K562 treated with DMSO at 1 percent for 4 hours (cell line): ENCODE measurements around the gene HECTD2. TPM values are rescaled to one million over a fixed set of nuclear protein-coding genes. Genes with fewer than 3 reads are reported as not detected.

Experiments used
- total RNA-seq: library from RNA; unstranded; fragments of 300-600 nt; gene quantifications from 2 replicates; pipeline ENCODE4 v1.2.3, GENCODE V29; 2022; ENCODE audit not compliant: insufficient read depth

The HECTD2 gene, protein sequence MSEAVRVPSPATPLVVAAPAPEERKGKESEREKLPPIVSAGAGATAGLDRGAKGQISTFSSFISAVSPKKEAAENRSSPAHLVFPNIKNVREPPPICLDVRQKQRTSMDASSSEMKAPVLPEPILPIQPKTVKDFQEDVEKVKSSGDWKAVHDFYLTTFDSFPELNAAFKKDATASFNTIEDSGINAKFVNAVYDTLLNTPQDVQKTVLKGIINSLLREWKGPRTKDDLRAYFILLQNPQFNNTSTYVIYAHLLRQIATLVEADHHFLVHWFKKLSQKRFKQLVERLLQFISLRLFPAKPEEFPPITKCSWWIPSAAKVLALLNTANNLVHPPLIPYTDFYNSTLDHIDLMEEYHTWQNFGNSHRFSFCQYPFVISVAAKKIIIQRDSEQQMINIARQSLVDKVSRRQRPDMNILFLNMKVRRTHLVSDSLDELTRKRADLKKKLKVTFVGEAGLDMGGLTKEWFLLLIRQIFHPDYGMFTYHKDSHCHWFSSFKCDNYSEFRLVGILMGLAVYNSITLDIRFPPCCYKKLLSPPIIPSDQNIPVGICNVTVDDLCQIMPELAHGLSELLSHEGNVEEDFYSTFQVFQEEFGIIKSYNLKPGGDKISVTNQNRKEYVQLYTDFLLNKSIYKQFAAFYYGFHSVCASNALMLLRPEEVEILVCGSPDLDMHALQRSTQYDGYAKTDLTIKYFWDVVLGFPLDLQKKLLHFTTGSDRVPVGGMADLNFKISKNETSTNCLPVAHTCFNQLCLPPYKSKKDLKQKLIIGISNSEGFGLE
- 2.3 and 2.4 TPM in 2 replicates for total RNA-seq

DNA sequence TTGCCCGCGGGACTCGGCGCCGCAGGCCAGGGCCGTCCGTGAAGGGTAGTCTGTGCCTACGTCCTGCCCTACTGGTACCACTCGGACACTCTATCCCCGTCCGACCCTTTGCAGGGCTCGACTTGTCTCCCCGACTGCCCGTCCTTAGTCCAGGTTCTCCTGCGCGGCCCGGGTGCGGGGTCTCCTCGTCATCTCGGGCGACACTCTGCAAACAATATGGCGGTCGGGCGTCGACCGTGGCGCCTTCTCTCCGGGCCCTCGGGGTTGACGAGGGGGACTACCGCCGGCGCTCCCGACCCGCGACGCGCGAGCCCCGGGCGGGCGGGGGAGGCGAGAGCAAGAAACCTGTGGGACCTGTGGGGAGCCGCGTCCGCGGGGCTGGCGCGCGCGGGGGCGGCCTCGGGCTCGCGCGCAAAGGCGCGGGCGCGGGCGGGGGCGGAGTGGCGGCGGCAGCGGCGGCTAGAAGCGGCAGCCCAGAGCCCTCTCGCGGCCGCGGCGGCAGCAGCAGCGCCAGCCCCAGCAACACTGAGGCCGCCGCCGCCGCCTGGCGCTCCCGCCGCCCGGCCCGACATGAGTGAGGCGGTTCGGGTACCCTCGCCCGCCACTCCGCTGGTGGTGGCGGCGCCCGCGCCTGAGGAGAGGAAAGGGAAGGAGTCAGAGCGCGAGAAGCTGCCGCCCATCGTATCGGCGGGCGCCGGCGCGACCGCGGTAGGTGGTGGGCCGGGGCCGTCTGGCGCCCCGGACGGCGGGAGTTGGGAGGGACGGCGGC is at the start of gene HECTD2:
TSS of gene HECTD2 (plus strand) at position 476 of the 769 bp plus-strand sequence. CDS start at position 571, 95 bp downstream.

Other genes starting within 250 kb of the HECTD2 start
- gene PCGF5, start 189.7 kb upstream of the HECTD2 start, total RNA-seq = 19.2 and 19.5 TPM in 2 replicates
- 0.23 and 0.82 TPM in 2 replicates for gene PPP1R3C, start 222.7 kb downstream of the HECTD2 start, total RNA-seq